ENCODE data around the gene COL5A1. TPM values are rescaled to one million over a fixed set of nuclear protein-coding genes. Genes with fewer than 3 reads are reported as not detected.

COL5A1 gene
- total RNA-seq, 1 donor from 2014 or later, result 99.6 TPM

- Histone ChIP-seq H3K4me3 (no peak overlapping the region), H3K9me3 (no peaks in the 10 kb centered on the region), H3K27ac (no peak overlapping the region), H3K36me3 (peaks cover 43 to 80% of the 10 kb centered on the region in 2 donors), H3K27me3 (no peaks in the 10 kb centered on the region), H3K4me1 (no peaks in the 10 kb centered on the region)
- no peak for DNase-seq (ENCODE audit: low spot score in 2 of 2)
- intact Hi-C loops (cut with DNase I), result loop anchor here (5.0 kb wide), 1 partner anchor 571 kb away; no protein-coding TSS in a partner anchor
- no peak for TF ChIP-seq CTCF (IDR thresholded peaks at IDR 0.05)
Observed at GRCh38 chr9:134742822-134743535, 101.4 kb downstream of the COL5A1 start.

- no peak for DNase-seq (ENCODE audit: low spot score in 2 of 2)
- H3K9me3 ChIP-seq, result no peaks in the 10 kb centered on the region
- no peaks in the 10 kb centered on the region for H3K4me1 ChIP-seq
- intact Hi-C loops (cut with DNase I), result loop anchor here (5.0 kb wide), 1 partner anchor 572 kb away; no protein-coding TSS in a partner anchor
- H3K27ac ChIP-seq, result no peak overlapping the region
- no peak for TF ChIP-seq CTCF (IDR thresholded peaks at IDR 0.05)
- no peak overlapping the region for H3K4me3 ChIP-seq
- H3K27me3 ChIP-seq, result no peaks in the 10 kb centered on the region
- peaks cover 48 to 83% of the 10 kb centered on the region in 2 donors for H3K36me3 ChIP-seq
Observed at GRCh38 chr9:134743853-134744252, 102.2 kb downstream of the COL5A1 start.

- H3K4me3 ChIP-seq, result no peak overlapping the region
- H3K36me3 ChIP-seq, result peaks cover 48 to 88% of the 10 kb centered on the region in 2 donors
- intact Hi-C loops (cut with DNase I), result loop anchor here (5.0 kb wide), 1 partner anchor 572 kb away; no protein-coding TSS in a partner anchor
- TF ChIP-seq CTCF (IDR thresholded peaks at IDR 0.05), result no peak
- H3K4me1 ChIP-seq, result no peaks in the 10 kb centered on the region
- no peak for DNase-seq (ENCODE audit: low spot score in 2 of 2)
- H3K27ac ChIP-seq, result no peak overlapping the region
- H3K9me3 ChIP-seq, result no peaks in the 10 kb centered on the region
- no peaks in the 10 kb centered on the region for H3K27me3 ChIP-seq
Observed at GRCh38 chr9:134744385-134745295, 103.0 kb downstream of the COL5A1 start.

GRCh38 chr9:134747951-134748489, 106.4 kb downstream of the COL5A1 start:
- Histone ChIP-seq H3K4me1 (no peaks in the 10 kb centered on the region), H3K36me3 (peaks cover 51 to 84% of the 10 kb centered on the region in 2 donors), H3K27me3 (no peaks in the 10 kb centered on the region), H3K4me3 (no peak overlapping the region), H3K27ac (no peak overlapping the region), H3K9me3 (no peaks in the 10 kb centered on the region)
- intact Hi-C loops (cut with DNase I), result no loop called here
- no peak for TF ChIP-seq CTCF (IDR thresholded peaks at IDR 0.05)
- DNase-seq (ENCODE audit: low spot score in 2 of 2), result no peak

- intact Hi-C loops (cut with DNase I), result no loop called here
- no peak for TF ChIP-seq CTCF (IDR thresholded peaks at IDR 0.05)
- H3K36me3 ChIP-seq, result peaks cover 57 to 79% of the 10 kb centered on the region in 2 donors
Observed at GRCh38 chr9:134748591-134748990, 107.0 kb downstream of the COL5A1 start.

More at GRCh38 chr9:134748591-134748990, 107.0 kb downstream of the COL5A1 start:
- no peak for DNase-seq (ENCODE audit: low spot score in 2 of 2)
- Histone ChIP-seq H3K4me3 (no peak overlapping the region), H3K4me1 (no peaks in the 10 kb centered on the region), H3K9me3 (no peaks in the 10 kb centered on the region), H3K27me3 (no peaks in the 10 kb centered on the region), H3K27ac (no peak overlapping the region)
